Thyroid gland (tissue), 4 donors: Measurements from ENCODE around the gene P2RX7. TPM values are rescaled to one million over a fixed set of nuclear protein-coding genes. Genes with fewer than 3 reads are reported as not detected.

Source experiments
- DNase-seq, 2 donors: peaks; one replicate each; pipeline ENCODE4 v3.0.0-alpha.2; 2019
- H3K27ac ChIP-seq, 3 donors: fragments of 200-600 bp; sonication (generic); 1 replicate in 2 of 3; 2 replicates in 1 of 3; pipeline ENCODE4 v1.5.1; 2016 to 2019; ENCODE audit warnings: mild to moderate bottlenecking in 1 of 3, moderate library complexity in 1 of 3
- H3K27me3 ChIP-seq: fragments of 200-600 bp; sonication (generic); one replicate; pipeline ENCODE4 v1.5.1; 2019
- H3K36me3 ChIP-seq, 2 donors: fragments of 200-600 bp; sonication (generic); one replicate each; pipeline ENCODE4 v1.5.1; 2016 to 2019
- H3K4me1 ChIP-seq, 2 donors: fragments of 200-600 bp; sonication (generic); one replicate each; pipeline ENCODE4 v1.5.1; 2017 to 2019
- H3K4me3 ChIP-seq, 3 donors: fragments of 200-600 bp; sonication (generic); replicated peaks in 1 of 3; 1 replicate in 2 of 3; 2 replicates in 1 of 3; pipeline ENCODE4 v1.5.1; 2016; ENCODE audit warnings: mild to moderate bottlenecking in 1 of 3
- H3K9me3 ChIP-seq: fragments of 200-600 bp; sonication (generic); one replicate; pipeline ENCODE4 v1.5.1; 2017
- POLR2A ChIP-seq, 2 donors: fragments of 450-650 bp; IDR thresholded peaks; one replicate each; pipeline ENCODE4 v1.6.1; 2017; ENCODE audit warnings: antibody characterized with exemption in 2 of 2, mild to moderate bottlenecking in 2 of 2, moderate library complexity in 1 of 2
- WGBS, 2 donors: methylation state at CpG; one replicate each; pipeline ENCODE4 v1.1.5; 2017; 5-methylcytosine and 5-hydroxymethylcytosine counted together
- intact Hi-C: fragments of 100-400 bp; cut with DNase I; formaldehyde crosslinking; loops from one replicate; pipeline ENCODE4 v1.15.1; 2023
- total RNA-seq, 4 donors: library from RNA; depleted of rRNA; stranded (reverse); fragments of >200 nt; gene quantifications; one replicate each; pipeline ENCODE4 v1.2.3, GENCODE V29; 2016
- TF ChIP-seq, protein P1 (sequence below), 6 experiments: fragments of 200-600 bp in 3 of 6; fragments of 450-650 bp in 3 of 6; sonication (generic) in 3 of 6; IDR thresholded peaks; one replicate each; pipeline ENCODE4 v1.5.1; 2016 to 2019; ENCODE audit warnings: antibody characterized with exemption in 6 of 6, mild to moderate bottlenecking in 2 of 6, inconsistent platforms in 1 of 6, moderate library complexity in 1 of 6

The P2RX7 gene
- total RNA-seq, 4 donors from 2014 or later, result 0.44 to 1.5 (median 0.73) TPM

DNA sequence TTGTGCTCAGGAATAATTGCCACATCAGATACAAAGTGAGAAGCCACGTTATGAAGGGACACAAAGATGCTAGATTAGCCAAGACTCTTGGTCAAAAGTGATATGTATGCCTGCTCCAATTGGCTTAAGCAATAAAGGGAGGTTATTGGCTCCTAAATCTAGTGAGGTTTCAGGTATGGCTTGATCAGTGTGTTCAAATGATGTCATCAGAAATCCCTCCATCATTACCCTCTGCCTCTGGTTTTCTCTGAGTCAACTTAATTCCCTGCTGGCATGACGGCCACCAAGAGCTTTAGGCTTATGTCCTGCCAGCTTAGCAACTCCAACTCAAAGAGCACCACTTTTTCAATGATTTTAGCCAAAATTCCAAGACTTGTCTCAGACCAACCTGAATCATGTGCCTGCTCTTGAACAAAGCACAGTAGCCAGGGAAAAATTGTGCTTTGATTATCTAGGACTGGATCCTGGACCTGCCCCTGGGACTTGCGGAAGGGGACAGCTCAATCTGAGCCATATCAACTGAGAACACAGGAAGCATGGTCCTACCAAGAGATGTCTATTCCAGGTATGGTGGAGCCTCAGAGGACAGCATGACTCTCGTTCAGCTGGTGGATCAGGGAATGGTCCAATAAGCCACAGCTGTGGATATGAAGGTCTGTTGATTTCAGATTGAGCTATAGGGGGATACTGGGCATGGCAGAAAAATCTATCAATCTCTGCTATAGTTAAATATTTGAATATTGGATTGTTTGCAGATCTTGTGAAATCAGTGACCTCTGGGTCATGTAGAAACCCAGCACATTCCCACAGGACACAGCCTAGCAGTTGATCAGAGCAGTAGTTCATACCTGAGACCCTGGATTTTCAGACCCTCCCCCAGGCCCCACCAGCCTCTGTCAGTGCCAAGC is 16.1 kb upstream of the P2RX7 start:
- WGBS, 2 donors, result 70 to 86% methylated on average over 4 of the region's 4 CpGs
- no peaks in the 10 kb centered on the region for H3K27me3 ChIP-seq
- no peak for TF ChIP-seq POLR2A (IDR thresholded peaks at IDR 0.05)
- TF ChIP-seq, protein P1, sequence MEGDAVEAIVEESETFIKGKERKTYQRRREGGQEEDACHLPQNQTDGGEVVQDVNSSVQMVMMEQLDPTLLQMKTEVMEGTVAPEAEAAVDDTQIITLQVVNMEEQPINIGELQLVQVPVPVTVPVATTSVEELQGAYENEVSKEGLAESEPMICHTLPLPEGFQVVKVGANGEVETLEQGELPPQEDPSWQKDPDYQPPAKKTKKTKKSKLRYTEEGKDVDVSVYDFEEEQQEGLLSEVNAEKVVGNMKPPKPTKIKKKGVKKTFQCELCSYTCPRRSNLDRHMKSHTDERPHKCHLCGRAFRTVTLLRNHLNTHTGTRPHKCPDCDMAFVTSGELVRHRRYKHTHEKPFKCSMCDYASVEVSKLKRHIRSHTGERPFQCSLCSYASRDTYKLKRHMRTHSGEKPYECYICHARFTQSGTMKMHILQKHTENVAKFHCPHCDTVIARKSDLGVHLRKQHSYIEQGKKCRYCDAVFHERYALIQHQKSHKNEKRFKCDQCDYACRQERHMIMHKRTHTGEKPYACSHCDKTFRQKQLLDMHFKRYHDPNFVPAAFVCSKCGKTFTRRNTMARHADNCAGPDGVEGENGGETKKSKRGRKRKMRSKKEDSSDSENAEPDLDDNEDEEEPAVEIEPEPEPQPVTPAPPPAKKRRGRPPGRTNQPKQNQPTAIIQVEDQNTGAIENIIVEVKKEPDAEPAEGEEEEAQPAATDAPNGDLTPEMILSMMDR (IDR thresholded peaks at IDR 0.05), result no peak
- H3K4me1 ChIP-seq, result no peaks in the 10 kb centered on the region
- no peak overlapping the region for H3K27ac ChIP-seq
- H3K4me3 ChIP-seq, result no peak overlapping the region
- H3K9me3 ChIP-seq, result no peaks in the 10 kb centered on the region
- intact Hi-C loops, result no loop called here
- no peak for DNase-seq
- H3K36me3 ChIP-seq, result no peaks in the 10 kb centered on the region

GRCh38 chr12:121117226-121117777 is 15.4 kb upstream of the P2RX7 start:
- 88 to 90% methylated on average over 4 of the region's 4 CpGs for WGBS, 2 donors
- Histone ChIP-seq H3K36me3 (no peaks in the 10 kb centered on the region), H3K27ac (no peak overlapping the region), H3K9me3 (no peaks in the 10 kb centered on the region), H3K27me3 (no peaks in the 10 kb centered on the region), H3K4me3 (no peak overlapping the region), H3K4me1 (no peaks in the 10 kb centered on the region)
- intact Hi-C loops, result no loop called here
- TF ChIP-seq POLR2A (IDR thresholded peaks at IDR 0.05), result no peak
- TF ChIP-seq, protein P1 (IDR thresholded peaks at IDR 0.05), result no peak
- no peak for DNase-seq

DNA sequence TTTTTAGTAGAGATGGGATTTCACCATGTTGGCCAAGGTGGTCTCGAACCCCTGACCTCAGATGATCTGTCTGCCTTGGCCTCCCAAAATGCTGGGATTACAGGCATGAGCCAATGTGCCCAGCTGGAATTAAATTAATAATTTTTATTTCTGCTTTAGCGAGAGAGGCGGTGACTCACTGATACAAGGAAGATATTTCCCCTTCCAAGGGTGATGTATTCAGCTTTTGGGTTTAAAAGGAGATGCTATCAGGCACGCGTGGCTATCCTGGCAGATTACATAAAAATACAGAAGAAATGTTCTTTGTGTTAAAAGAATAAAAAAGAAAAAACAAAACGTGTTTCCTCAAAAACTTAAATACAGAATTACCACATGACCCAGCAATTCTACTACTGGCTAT is 12.4 kb upstream of the P2RX7 start:
- intact Hi-C loops, result no loop called here
- Histone ChIP-seq H3K36me3 (no peaks in the 10 kb centered on the region), H3K9me3 (no peaks in the 10 kb centered on the region), H3K27ac (no peak overlapping the region), H3K27me3 (no peaks in the 10 kb centered on the region), H3K4me1 (no peaks in the 10 kb centered on the region), H3K4me3 (no peak overlapping the region)
- TF ChIP-seq, protein P1 (IDR thresholded peaks at IDR 0.05), result no peak
- no peak for TF ChIP-seq POLR2A (IDR thresholded peaks at IDR 0.05)
- WGBS, 2 donors, result 74 to 77% methylated on average over 6 of the region's 6 CpGs
- no peak for DNase-seq

- no peak for DNase-seq
- intact Hi-C loops, result no loop called here
- WGBS, 2 donors, result 79 to 80% methylated on average over 8 of the region's 8 CpGs
- no peaks in the 10 kb centered on the region for H3K36me3 ChIP-seq
- H3K27me3 ChIP-seq, result no peaks in the 10 kb centered on the region
- TF ChIP-seq, protein P1 (IDR thresholded peaks at IDR 0.05), result no peak
- no peak for TF ChIP-seq POLR2A (IDR thresholded peaks at IDR 0.05)
- H3K27ac ChIP-seq, result no peak overlapping the region
- H3K4me1 ChIP-seq, result no peaks in the 10 kb centered on the region
- H3K9me3 ChIP-seq, result no peaks in the 10 kb centered on the region
- no peak overlapping the region for H3K4me3 ChIP-seq
These were observed 11.5 kb upstream of the P2RX7 start for GRCh38 chr12:121120989-121121755.
